Esophagus muscularis mucosa (tissue), 3 donors: ENCODE results near the gene HCN3.
"Not testable (repeated sequence)": the region's sequence is repeated elsewhere in the genome, so short reads cannot be mapped to it uniquely, and the experiment has no call there.

Experiments used
- POLR2AphosphoS5 ChIP-seq, 2 donors: sonication (generic); formaldehyde crosslinking; IDR thresholded peaks; one replicate each; pipeline ENCODE4 v1.6.1; 2017; ENCODE audit warnings: antibody characterized with exemption in 2 of 2
- TF ChIP-seq, protein P1 (sequence below), 3 experiments: fragments of 200-600 bp in 2 of 3; fragments of 450-650 bp in 1 of 3; sonication (generic) in 2 of 3; IDR thresholded peaks; one replicate each; pipeline ENCODE4 v1.5.1; 2017 to 2019; ENCODE audit warnings: antibody characterized with exemption in 3 of 3, mild to moderate bottlenecking in 2 of 3, moderate library complexity in 1 of 3

DNA sequence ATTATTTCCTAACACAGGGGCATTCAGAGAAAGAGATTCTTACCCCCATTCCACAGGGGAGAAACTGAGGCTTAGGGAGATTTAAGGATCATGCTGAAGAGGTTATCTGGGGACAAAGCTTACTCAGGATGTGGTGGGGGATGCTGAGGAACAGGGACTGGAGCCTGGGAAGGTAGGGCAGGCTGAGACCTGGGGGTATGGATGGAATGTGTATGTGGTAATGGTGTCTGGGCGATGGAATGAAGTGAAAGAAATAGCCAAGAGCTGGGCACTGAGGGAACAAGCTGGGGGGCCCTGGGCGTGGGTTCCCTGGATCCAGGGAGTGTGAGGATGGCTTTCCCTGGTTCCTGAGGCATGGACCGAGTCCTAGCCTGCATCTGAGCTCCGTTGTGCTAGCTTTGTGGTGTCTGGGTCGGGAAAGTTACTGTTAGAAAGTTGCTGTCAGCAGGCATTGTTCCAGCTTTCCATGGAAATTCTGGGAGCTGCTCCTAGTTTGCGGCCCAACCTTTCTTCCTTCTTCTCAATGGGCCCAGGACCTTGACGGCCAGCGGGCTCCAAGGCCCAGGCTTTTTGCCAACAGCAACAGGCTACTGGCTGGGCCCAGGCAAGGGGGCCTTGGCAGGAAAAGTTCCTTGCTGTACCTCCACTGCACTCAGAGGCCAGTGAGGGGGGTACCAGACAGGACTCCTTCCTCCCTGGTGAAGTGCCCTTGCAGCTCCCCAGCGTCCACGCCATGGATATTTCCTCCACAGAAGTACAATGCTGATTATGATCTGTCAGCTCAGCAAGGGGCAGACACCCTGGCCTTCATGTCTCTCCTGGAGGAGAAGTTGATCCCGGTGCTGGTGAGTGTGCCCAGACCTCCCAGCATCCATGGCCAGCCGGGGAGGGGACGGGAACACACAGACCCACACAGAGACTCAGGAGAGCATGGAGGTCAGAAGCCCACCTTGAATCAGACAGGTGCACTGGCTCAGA is 45.0 kb upstream of the HCN3 start:
- not testable (repeated sequence) for TF ChIP-seq POLR2AphosphoS5 (IDR thresholded peaks at IDR 0.05)
- TF ChIP-seq, protein P1, sequence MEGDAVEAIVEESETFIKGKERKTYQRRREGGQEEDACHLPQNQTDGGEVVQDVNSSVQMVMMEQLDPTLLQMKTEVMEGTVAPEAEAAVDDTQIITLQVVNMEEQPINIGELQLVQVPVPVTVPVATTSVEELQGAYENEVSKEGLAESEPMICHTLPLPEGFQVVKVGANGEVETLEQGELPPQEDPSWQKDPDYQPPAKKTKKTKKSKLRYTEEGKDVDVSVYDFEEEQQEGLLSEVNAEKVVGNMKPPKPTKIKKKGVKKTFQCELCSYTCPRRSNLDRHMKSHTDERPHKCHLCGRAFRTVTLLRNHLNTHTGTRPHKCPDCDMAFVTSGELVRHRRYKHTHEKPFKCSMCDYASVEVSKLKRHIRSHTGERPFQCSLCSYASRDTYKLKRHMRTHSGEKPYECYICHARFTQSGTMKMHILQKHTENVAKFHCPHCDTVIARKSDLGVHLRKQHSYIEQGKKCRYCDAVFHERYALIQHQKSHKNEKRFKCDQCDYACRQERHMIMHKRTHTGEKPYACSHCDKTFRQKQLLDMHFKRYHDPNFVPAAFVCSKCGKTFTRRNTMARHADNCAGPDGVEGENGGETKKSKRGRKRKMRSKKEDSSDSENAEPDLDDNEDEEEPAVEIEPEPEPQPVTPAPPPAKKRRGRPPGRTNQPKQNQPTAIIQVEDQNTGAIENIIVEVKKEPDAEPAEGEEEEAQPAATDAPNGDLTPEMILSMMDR (IDR thresholded peaks at IDR 0.05): not testable (repeated sequence)
